Prostate gland (tissue), 2 donors: ENCODE results near the gene C17orf50.
A peak's percentile ranks its signal among the peaks of the same experiment; 100 is the strongest.

Experiments used
- CTCF ChIP-seq, 4 experiments: fragments of 200-600 bp in 2 of 4; fragments of 450-650 bp in 2 of 4; sonication (generic) in 2 of 4; IDR thresholded peaks; 1 replicate in 3 of 4; 2 replicates in 1 of 4; pipeline ENCODE4 v1.5.1; 2016 to 2019; ENCODE audit warnings: antibody characterized with exemption in 4 of 4, mild to moderate bottlenecking in 2 of 4, moderate library complexity in 2 of 4
- POLR2A ChIP-seq: fragments of 450-650 bp; IDR thresholded peaks from one replicate; pipeline ENCODE4 v1.6.1; 2016; ENCODE audit warnings: antibody characterized with exemption, mild to moderate bottlenecking
- POLR2AphosphoS5 ChIP-seq: sonication (generic); formaldehyde crosslinking; IDR thresholded peaks from one replicate; pipeline ENCODE4 v1.6.1; 2017; ENCODE audit warnings: antibody characterized with exemption

DNA sequence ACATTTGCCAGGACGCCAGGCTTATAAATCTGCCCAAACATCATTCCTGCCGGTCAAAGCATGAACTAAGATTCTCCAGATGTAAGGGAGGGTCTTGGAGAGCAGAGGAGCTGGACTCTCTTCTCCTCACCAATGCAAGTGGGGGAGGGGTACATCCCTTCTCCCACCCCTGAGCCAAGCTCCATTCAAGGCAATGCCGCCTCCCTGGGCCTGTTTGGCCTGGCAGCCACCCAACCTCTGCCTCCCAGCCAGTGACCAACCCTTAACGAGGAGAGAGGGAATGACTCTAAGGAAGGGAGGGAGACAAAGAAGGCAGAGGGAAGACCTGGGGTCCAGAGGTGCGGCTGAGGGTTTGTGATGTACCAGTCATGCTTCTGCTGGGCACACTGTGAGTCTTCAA is 13.8 kb downstream of the C17orf50 start:
- no peak for TF ChIP-seq CTCF (IDR thresholded peaks at IDR 0.05)
- TF ChIP-seq POLR2A = no peak
- TF ChIP-seq POLR2AphosphoS5 = peak; percentile 41
